Hepatocyte (in vitro differentiated cells): ENCODE data around the gene ROPN1. TPM values are rescaled to one million over a fixed set of nuclear protein-coding genes. Genes with fewer than 3 reads are reported as not detected.
A peak's percentile ranks its signal among the peaks of the same experiment; 100 is the strongest.

ENCODE experiments used
- DNase-seq: peaks from one replicate; pipeline ENCODE4 v3.0.0-alpha.2; 2016; ENCODE audit warnings: low spot score
- H2AFZ ChIP-seq: fragments of 200-600 bp; sonication (generic); 2 replicates; pipeline ENCODE4 v1.6.0; 2016; ENCODE audit warnings: antibody characterized with exemption, mild to moderate bottlenecking
- H3K27ac ChIP-seq: fragments of 200-600 bp; sonication (generic); 2 replicates; pipeline ENCODE4 v1.5.1; 2016; ENCODE audit warnings: mild to moderate bottlenecking
- H3K27me3 ChIP-seq: fragments of 200-600 bp; sonication (generic); 2 replicates; pipeline ENCODE4 v1.6.1; 2016
- H3K36me3 ChIP-seq: fragments of 200-600 bp; sonication (generic); replicated peaks from 2 replicates; pipeline ENCODE4 v1.5.1; 2016; ENCODE audit warnings: low read depth; ENCODE audit not compliant: insufficient read depth
- H3K4me1 ChIP-seq: fragments of 200-600 bp; sonication (generic); 2 replicates; pipeline ENCODE4 v1.5.1; 2016; ENCODE audit warnings: mild to moderate bottlenecking, moderate library complexity; ENCODE audit not compliant: insufficient read depth
- H3K4me2 ChIP-seq: fragments of 200-600 bp; sonication (generic); 2 replicates; pipeline ENCODE4 v1.6.0; 2016
- H3K4me3 ChIP-seq: fragments of 200-600 bp; sonication (generic); 2 replicates; pipeline ENCODE4 v1.5.1; 2016; ENCODE audit warnings: mild to moderate bottlenecking
- H3K79me2 ChIP-seq: fragments of 200-600 bp; sonication (generic); 2 replicates; pipeline ENCODE4 v1.6.0; 2017; ENCODE audit warnings: mild to moderate bottlenecking
- H3K9me2 ChIP-seq: fragments of 200-600 bp; sonication (generic); replicated peaks from 2 replicates; pipeline ENCODE4 v1.6.0; 2017; ENCODE audit warnings: mild to moderate bottlenecking; ENCODE audit not compliant: insufficient read depth
- H3K9me3 ChIP-seq: fragments of 200-600 bp; sonication (generic); 2 replicates; pipeline ENCODE4 v1.5.1; 2016; ENCODE audit warnings: low read depth, mild to moderate bottlenecking
- H4K20me1 ChIP-seq: fragments of 200-600 bp; sonication (generic); 2 replicates; pipeline ENCODE4 v1.6.0; 2016; ENCODE audit warnings: mild to moderate bottlenecking; ENCODE audit not compliant: insufficient read depth, poor library complexity, severe bottlenecking
- EZH2 ChIP-seq: fragments of 200-600 bp; sonication (generic); IDR thresholded peaks from 2 replicates; pipeline ENCODE4 v1.6.1; 2016; ENCODE audit warnings: antibody characterized with exemption, mild to moderate bottlenecking, borderline replicate concordance
- EZH2phosphoT487 ChIP-seq: fragments of 200-600 bp; sonication (generic); IDR thresholded peaks from one replicate; pipeline ENCODE4 v1.6.1; 2018; ENCODE audit warnings: antibody characterized with exemption, mild to moderate bottlenecking, low read depth, moderate library complexity; ENCODE audit not compliant: unreplicated experiment, severe bottlenecking
- WGBS: methylation state at CpG from one replicate; pipeline ENCODE4 v1.1.6; 2016; ENCODE audit warnings: low lambda C conversion rate; ENCODE audit errors: missing lambda C conversion rate; 5-methylcytosine and 5-hydroxymethylcytosine counted together
- polyA plus RNA-seq: library from polyadenylated mRNA; unstranded; fragments of >200 nt; fragmentation: Nextera tagmentation; extraction: Ambion mirVana; gene quantifications from 2 replicates; pipeline ENCODE4 v1.2.1, GENCODE V29; 2016
- total RNA-seq: library from RNA; depleted of rRNA; stranded (reverse); fragments of >200 nt; gene quantifications from 2 replicates; pipeline ENCODE4 v1.2.3, GENCODE V29; 2014
- TF ChIP-seq, protein P1 (sequence below): fragments of 200-600 bp; sonication (generic); IDR thresholded peaks from 2 replicates; pipeline ENCODE4 v1.5.1; 2016; ENCODE audit warnings: antibody characterized with exemption, mild to moderate bottlenecking; ENCODE audit not compliant: poor library complexity

The ROPN1 gene
- total and polyA plus RNA-seq, 2 experiments from 2014 or later = not detected

DNA sequence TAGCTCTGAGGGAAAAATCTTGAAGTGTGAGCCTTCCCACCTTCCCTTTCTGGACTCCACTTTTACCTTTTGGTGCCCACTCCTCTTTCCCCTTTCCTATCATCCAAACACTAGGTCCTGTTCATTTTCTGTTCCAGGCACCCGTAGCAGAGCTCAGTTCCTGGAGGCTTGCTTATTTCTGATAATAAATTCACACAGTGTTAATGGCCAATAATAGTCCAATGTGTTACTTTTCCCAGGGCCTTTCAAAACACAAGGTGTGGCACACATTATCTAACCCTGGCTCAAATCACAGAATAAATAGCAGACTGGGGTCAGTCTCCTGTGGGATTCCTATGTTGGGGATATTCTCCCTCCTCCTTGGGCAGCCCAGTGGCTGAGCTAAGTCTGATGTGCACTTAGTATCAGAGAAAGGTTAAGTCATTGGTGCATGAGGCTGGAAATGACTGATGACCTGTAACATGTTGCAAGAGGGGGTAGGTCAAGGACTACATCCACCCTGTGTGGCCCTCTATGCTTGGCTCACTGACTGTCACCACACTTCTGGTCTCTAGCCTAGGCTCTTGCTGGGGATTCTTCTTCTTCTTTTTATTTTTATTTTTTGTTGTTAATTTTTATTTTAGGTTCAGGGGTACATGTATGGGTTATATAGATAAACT lies 43.7 kb upstream of the ROPN1 start:
- WGBS = 90% methylated on average over 1 of the region's 1 CpG
- H3K4me2 ChIP-seq = no peak overlapping the region

DNA sequence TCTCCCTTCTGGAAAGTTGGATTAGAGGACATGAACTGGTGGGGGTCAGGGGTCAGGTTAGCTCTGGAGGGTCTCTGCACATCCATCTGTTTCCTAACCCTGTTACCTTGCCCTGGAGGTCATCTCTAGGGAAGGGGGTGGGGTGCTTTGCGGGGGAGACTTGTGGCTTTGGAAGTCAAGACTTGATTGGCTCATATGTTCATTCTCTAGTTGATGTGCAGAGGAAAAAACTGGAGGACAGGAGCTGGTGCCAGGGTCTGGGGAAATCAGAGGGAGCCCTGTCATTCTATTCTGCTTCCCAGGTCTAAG lies 42.9 kb upstream of the ROPN1 start:
- no peak for TF ChIP-seq EZH2phosphoT487
- TF ChIP-seq, protein P1, sequence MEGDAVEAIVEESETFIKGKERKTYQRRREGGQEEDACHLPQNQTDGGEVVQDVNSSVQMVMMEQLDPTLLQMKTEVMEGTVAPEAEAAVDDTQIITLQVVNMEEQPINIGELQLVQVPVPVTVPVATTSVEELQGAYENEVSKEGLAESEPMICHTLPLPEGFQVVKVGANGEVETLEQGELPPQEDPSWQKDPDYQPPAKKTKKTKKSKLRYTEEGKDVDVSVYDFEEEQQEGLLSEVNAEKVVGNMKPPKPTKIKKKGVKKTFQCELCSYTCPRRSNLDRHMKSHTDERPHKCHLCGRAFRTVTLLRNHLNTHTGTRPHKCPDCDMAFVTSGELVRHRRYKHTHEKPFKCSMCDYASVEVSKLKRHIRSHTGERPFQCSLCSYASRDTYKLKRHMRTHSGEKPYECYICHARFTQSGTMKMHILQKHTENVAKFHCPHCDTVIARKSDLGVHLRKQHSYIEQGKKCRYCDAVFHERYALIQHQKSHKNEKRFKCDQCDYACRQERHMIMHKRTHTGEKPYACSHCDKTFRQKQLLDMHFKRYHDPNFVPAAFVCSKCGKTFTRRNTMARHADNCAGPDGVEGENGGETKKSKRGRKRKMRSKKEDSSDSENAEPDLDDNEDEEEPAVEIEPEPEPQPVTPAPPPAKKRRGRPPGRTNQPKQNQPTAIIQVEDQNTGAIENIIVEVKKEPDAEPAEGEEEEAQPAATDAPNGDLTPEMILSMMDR = no peak
- TF ChIP-seq EZH2 = no peak
- Histone ChIP-seq H3K9me3 (no peaks in the 10 kb centered on the region), H3K9me2 (no peaks in the 10 kb centered on the region), H3K27ac (no peak overlapping the region), H4K20me1 (no peaks in the 10 kb centered on the region), H3K4me2 (peak overlapping the region; percentile 98), H3K4me1 (no peaks in the 10 kb centered on the region), H3K36me3 (no peaks in the 10 kb centered on the region), H3K27me3 (peaks cover 6% of the 10 kb centered on the region), H2AFZ (no peak overlapping the region), H3K4me3 (no peak overlapping the region), H3K79me2 (peaks cover 16% of the 10 kb centered on the region)
- no peak for DNase-seq
- WGBS = 43% methylated on average over 1 of the region's 1 CpG

More for the DNA sequence above, 43.7 kb upstream of the ROPN1 start:
- Histone ChIP-seq H3K36me3 (no peaks in the 10 kb centered on the region), H3K4me3 (no peak overlapping the region), H3K9me3 (no peaks in the 10 kb centered on the region), H3K9me2 (no peaks in the 10 kb centered on the region), H2AFZ (no peak overlapping the region), H3K4me1 (no peaks in the 10 kb centered on the region), H3K79me2 (peaks cover 21% of the 10 kb centered on the region), H4K20me1 (no peaks in the 10 kb centered on the region), H3K27me3 (peaks cover 6% of the 10 kb centered on the region), H3K27ac (no peak overlapping the region)
- TF ChIP-seq, protein P1 = no peak
- TF ChIP-seq EZH2phosphoT487 = no peak
- no peak for DNase-seq

DNA sequence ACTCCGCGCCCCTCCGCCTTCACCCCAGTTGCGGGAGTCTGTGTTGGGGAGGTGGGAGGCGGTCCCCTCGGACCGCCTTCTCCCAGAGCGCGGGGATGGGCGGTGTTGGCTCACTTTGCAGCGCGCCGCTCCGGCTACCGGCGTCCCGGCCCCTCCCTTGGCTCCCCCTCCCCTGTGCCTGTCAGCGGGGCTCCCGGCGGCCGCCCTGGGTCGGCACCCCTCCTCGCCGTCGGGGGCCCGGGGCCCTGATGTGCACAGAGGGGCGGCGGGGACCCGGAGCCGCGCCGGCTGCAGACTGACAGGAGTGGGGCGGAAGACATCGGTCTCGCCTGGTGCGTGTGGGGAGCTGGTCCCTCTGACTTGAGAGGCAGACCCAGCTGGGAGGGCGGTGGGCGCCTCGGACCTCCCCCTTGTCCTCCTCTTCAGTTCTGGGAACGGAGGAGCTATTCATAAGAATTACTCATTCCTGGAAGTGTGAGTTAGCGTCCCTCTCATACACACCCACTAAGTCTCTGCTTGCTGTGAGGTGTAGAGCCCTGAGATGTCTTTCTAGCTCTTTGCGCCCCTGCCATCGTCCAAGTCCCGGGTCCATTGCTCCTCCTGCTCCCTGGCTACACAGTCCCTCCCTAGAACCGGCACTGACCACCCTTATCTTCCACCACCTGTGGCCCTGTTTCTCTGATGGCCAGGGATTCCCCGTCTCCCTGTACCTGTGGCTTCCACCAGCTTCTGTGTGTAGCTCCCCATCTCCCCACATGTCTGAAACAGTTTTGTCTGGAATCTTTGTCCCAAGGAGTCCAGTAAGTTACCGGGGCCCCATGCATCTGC lies 42.3 kb upstream of the ROPN1 start:
- peak; percentile 47 for DNase-seq
- Histone ChIP-seq H3K9me3 (no peaks in the 10 kb centered on the region), H3K4me1 (no peaks in the 10 kb centered on the region), H3K9me2 (no peaks in the 10 kb centered on the region), H3K27me3 (peaks cover 6% of the 10 kb centered on the region), H3K27ac (no peak overlapping the region), H3K36me3 (no peaks in the 10 kb centered on the region), H3K79me2 (peaks cover 13% of the 10 kb centered on the region), H3K4me3 (peak overlapping the region; percentile 86), H4K20me1 (no peaks in the 10 kb centered on the region), H2AFZ (peak overlapping the region; percentile 82), H3K4me2 (peak overlapping the region; percentile 98)
- WGBS = 4% methylated on average over 22 of the region's 47 CpGs
- TF ChIP-seq, protein P1 = no peak
- TF ChIP-seq EZH2 = no peak
- TF ChIP-seq EZH2phosphoT487 = no peak
